ENCODE data around the gene SORBS2. TPM values are rescaled to one million over a fixed set of nuclear protein-coding genes. Genes with fewer than 3 reads are reported as not detected.

Gene SORBS2
- total RNA-seq, 2 donors from 2014 or later, result 7.0 to 13.8 TPM

DNA sequence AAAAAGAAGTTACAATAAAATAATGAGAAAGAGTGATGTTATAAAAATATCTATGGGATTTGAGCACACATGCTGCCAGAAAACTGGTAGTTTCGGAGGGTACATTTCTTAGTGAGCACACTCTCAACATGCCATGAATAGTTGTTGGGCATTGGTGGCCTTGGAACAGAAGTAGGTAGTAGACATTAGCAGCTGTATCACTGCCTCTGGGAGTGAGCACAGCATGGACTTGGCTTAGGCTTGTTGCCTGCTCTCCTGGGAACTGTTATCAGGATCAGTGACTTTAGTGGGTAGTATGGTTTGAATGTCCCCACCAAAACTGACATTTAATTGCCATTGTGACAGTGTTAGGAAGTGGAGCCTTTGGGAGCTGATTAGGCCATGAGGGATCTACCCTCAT lies 263.4 kb downstream of the SORBS2 start:
- H3K27ac ChIP-seq (ENCODE audit: low read depth, low read length), result no peak overlapping the region
- Mint-ChIP-seq H3K36me3 (ENCODE audit: low read depth) (no peaks in the 10 kb centered on the region), H3K4me3 (no peak overlapping the region), H3K27ac (no peak overlapping the region), H3K9me3 (no peaks in the 10 kb centered on the region), H3K4me1 (peaks cover 1% of the 10 kb centered on the region), H3K27me3 (ENCODE audit: insufficient read depth) (peaks cover 3% of the 10 kb centered on the region)
- no peaks in the 10 kb centered on the region for H3K36me3 ChIP-seq (ENCODE audit: control insufficient read depth, insufficient read depth, low read length)
- H3K9me3 ChIP-seq (ENCODE audit: control insufficient read depth, low read length), result peaks cover 9% of the 10 kb centered on the region
- no peak overlapping the region for H3K9ac ChIP-seq (ENCODE audit: extremely low read depth, low read length, poor library complexity, severe bottlenecking)
- no peak for DNase-seq
- 75 to 96% methylated on average over 1 of the region's 1 CpG for WGBS, 2 experiments (ENCODE audit: insufficient coverage in 1 of 2, insufficient read length in 1 of 2)
- peak overlapping the region; percentile 36 for H3K4me3 ChIP-seq (ENCODE audit: low read length)
- TF ChIP-seq, protein P1, sequence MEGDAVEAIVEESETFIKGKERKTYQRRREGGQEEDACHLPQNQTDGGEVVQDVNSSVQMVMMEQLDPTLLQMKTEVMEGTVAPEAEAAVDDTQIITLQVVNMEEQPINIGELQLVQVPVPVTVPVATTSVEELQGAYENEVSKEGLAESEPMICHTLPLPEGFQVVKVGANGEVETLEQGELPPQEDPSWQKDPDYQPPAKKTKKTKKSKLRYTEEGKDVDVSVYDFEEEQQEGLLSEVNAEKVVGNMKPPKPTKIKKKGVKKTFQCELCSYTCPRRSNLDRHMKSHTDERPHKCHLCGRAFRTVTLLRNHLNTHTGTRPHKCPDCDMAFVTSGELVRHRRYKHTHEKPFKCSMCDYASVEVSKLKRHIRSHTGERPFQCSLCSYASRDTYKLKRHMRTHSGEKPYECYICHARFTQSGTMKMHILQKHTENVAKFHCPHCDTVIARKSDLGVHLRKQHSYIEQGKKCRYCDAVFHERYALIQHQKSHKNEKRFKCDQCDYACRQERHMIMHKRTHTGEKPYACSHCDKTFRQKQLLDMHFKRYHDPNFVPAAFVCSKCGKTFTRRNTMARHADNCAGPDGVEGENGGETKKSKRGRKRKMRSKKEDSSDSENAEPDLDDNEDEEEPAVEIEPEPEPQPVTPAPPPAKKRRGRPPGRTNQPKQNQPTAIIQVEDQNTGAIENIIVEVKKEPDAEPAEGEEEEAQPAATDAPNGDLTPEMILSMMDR (conservative IDR thresholded peaks at IDR 0.05), result no peak
- H3K27me3 ChIP-seq (ENCODE audit: control insufficient read depth, insufficient read depth, low read length, poor library complexity, severe bottlenecking), result no peaks in the 10 kb centered on the region
- no peaks in the 10 kb centered on the region for H3K4me1 ChIP-seq (ENCODE audit: control insufficient read depth, insufficient read depth, low read length)

DNA sequence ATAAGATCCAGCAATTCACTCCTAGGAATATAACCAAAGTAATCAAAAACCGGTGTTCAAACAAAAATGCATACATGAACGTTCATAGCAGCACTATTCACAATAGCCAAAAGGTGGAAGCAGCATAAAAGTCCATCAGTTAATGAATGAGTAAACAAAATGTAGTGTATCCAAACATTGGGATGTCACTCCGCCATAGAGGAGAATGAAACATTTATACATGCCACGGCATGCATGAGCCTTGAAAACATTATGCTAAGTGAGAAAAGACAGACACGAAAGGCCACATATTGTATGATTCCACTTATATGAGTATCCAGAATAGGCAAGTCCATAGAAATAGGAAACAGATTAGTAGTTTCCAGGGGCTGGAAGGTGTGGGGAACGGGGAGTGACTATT lies 265.7 kb downstream of the SORBS2 start:
- no peaks in the 10 kb centered on the region for H3K36me3 ChIP-seq (ENCODE audit: control insufficient read depth, insufficient read depth, low read length)
- TF ChIP-seq, protein P1 (conservative IDR thresholded peaks at IDR 0.05), result no peak
- no peak overlapping the region for H3K4me3 Mint-ChIP-seq

DNA sequence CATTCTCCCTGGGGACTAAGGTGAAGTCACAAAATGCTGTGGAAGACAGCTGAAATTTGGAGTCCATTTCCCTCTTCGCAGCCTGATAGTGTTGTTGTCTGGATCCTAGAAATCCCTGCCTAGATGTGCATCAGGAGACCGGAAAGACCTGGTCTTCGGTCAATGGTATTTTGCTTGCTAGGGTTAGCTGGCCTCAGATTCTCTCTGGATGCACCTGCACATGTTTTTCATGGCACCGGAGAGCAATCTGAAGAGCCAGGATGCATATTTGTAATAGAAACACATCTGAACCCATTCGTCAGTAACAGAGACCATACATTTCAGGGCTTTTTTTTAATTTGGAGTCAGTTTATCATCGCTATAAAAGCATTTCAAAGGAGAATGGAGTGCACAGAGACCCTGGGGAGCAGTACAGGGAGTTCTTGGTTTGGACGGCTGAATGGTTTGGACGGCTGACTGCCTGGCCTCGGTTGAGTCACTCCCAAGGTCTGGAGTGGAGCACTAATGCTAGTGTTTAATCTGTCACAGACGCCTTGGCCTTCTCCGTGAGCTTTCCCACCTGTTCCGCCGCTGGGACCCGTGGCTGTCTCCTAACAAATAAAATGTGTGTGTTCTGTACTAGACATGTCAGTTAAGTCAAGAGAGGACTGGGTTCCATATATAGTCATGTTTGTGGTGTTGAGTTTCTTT lies 269.2 kb downstream of the SORBS2 start:
- H3K9me3 Mint-ChIP-seq, result no peaks in the 10 kb centered on the region
- WGBS, 2 experiments (ENCODE audit: insufficient coverage in 1 of 2, insufficient read length in 1 of 2), result 89 to 94% methylated on average over 9 to 14 of the region's 14 CpGs

More for the DNA sequence above, 265.7 kb downstream of the SORBS2 start:
- H3K36me3 Mint-ChIP-seq (ENCODE audit: low read depth), result no peaks in the 10 kb centered on the region
- H3K9ac ChIP-seq (ENCODE audit: extremely low read depth, low read length, poor library complexity, severe bottlenecking), result no peak overlapping the region
- peaks cover 8% of the 10 kb centered on the region for H3K27me3 ChIP-seq (ENCODE audit: control insufficient read depth, insufficient read depth, low read length, poor library complexity, severe bottlenecking)
- WGBS, 2 experiments (ENCODE audit: insufficient coverage in 1 of 2, insufficient read length in 1 of 2), result 93 to 96% methylated on average over 6 of the region's 6 CpGs
- no peak overlapping the region for H3K27ac Mint-ChIP-seq
- H3K4me1 Mint-ChIP-seq, result peaks cover 1% of the 10 kb centered on the region
- no peaks in the 10 kb centered on the region for H3K9me3 Mint-ChIP-seq
- peaks cover 9% of the 10 kb centered on the region for H3K9me3 ChIP-seq (ENCODE audit: control insufficient read depth, low read length)
- no peak for DNase-seq
- no peak overlapping the region for H3K27ac ChIP-seq (ENCODE audit: low read depth, low read length)
- H3K4me3 ChIP-seq (ENCODE audit: low read length), result no peak overlapping the region
- peaks cover 14% of the 10 kb centered on the region for H3K27me3 Mint-ChIP-seq (ENCODE audit: insufficient read depth)
- H3K4me1 ChIP-seq (ENCODE audit: control insufficient read depth, insufficient read depth, low read length), result no peaks in the 10 kb centered on the region

More for the DNA sequence above, 269.2 kb downstream of the SORBS2 start:
- Histone ChIP-seq H3K27me3 (ENCODE audit: control insufficient read depth, insufficient read depth, low read length, poor library complexity, severe bottlenecking) (peaks cover 16% of the 10 kb centered on the region), H3K27ac (ENCODE audit: low read depth, low read length) (no peak overlapping the region), H3K4me3 (ENCODE audit: low read length) (no peak overlapping the region), H3K4me1 (ENCODE audit: control insufficient read depth, insufficient read depth, low read length) (peaks cover 4% of the 10 kb centered on the region), H3K9me3 (ENCODE audit: control insufficient read depth, low read length) (no peaks in the 10 kb centered on the region), H3K36me3 (ENCODE audit: control insufficient read depth, insufficient read depth, low read length) (no peaks in the 10 kb centered on the region), H3K9ac (ENCODE audit: extremely low read depth, low read length, poor library complexity, severe bottlenecking) (no peak overlapping the region)
- Mint-ChIP-seq H3K27me3 (ENCODE audit: insufficient read depth) (peaks cover 21% of the 10 kb centered on the region), H3K4me3 (no peak overlapping the region), H3K36me3 (ENCODE audit: low read depth) (no peaks in the 10 kb centered on the region), H3K27ac (no peak overlapping the region), H3K4me1 (no peaks in the 10 kb centered on the region)
- no peak for DNase-seq
- TF ChIP-seq, protein P1 (conservative IDR thresholded peaks at IDR 0.05), result no peak

Data from endodermal cell (in vitro differentiated cells).